Mammary epithelial cell (primary cell): ENCODE measurements around the gene OPN5.

ENCODE experiments used
- CTCF ChIP-seq, 2 donors: IDR thresholded peaks in 1 of 2; conservative IDR thresholded peaks in 1 of 2; 2 replicates each; pipeline ENCODE4 v1.5.1; 2011 to 2012; ENCODE audit warnings: inconsistent platforms in 2 of 2, low read length in 2 of 2, mild to moderate bottlenecking in 2 of 2, control low read depth in 1 of 2, low read depth in 1 of 2; ENCODE audit not compliant: insufficient read depth in 1 of 2; ENCODE audit errors: extremely low read depth in 1 of 2
- EZH2 ChIP-seq: IDR thresholded peaks from 2 replicates; pipeline ENCODE4 v1.6.1; 2012; ENCODE audit warnings: low read length, inconsistent platforms, borderline replicate concordance

- TF ChIP-seq CTCF (conservative IDR thresholded peaks at IDR 0.05 in 1 of 2, IDR thresholded peaks at IDR 0.05 in 1 of 2; ENCODE audit: extremely low read depth in 1 of 2, insufficient read depth in 1 of 2, low read depth in 1 of 2, low read length in 2 of 2) (no peak), EZH2 (no peak)
Observed at GRCh38 chr6:47811443-47811842, 29.6 kb downstream of the OPN5 start.
